Measurements from ENCODE around the gene ZNF775.
A peak's percentile ranks its signal among the peaks of the same experiment; 100 is the strongest.

Gene ZNF775

DNA sequence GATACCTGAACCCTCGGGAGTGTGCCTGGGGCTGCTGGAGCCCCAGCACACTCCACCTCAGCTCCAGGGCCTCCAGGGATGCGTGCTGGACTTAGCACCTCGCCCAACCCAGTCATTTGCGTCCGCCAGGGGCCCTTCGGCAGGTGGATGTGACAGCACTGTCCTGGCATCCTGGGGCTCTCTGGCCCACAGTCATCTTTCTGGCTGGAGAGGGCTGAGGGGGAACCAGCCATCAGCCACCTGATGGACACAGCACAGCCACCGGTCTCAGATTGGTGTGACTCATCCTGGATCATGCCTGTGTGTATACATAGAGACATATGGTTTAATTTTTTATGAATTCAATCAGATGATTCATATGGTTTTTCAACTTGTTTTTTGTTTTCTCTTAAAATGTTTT is 11.1 kb downstream of the ZNF775 start:
- Mint-ChIP-seq H3K9me3 (no peaks in the 10 kb centered on the region), H3K27ac (no peak overlapping the region), H3K4me3 (no peak overlapping the region), H3K4me1 (ENCODE audit: low read depth) (peaks cover 5% of the 10 kb centered on the region), H3K27me3 (ENCODE audit: low read depth) (no peaks in the 10 kb centered on the region), H3K36me3 (ENCODE audit: low read depth) (peaks cover 7% of the 10 kb centered on the region)

DNA sequence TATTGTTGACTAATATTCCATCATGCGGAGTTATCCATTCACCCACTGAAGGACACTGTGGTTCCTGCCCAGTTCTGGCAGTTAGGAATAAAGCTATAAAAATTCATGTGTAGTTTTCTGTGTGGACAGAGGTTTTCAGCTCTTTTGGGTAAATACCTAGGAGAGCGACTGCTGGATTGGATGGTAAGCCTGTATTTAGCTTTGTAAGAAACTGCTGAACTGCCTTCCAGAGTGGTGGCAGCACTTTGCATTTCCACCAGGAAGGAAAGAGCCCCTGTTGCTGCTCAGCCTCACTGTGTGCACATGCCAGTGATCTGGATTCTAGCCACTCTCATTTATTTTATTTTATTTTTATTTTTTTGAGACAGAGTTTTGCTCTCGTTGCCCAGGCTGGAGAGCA is 14.2 kb downstream of the ZNF775 start:
- no peaks in the 10 kb centered on the region for H3K27me3 Mint-ChIP-seq (ENCODE audit: low read depth)
- no peaks in the 10 kb centered on the region for H3K9me3 Mint-ChIP-seq
- H3K36me3 Mint-ChIP-seq (ENCODE audit: low read depth): peaks cover 12% of the 10 kb centered on the region
- no peak overlapping the region for H3K4me3 Mint-ChIP-seq
- H3K4me1 Mint-ChIP-seq (ENCODE audit: low read depth): peaks cover 5% of the 10 kb centered on the region
- H3K27ac Mint-ChIP-seq: no peak overlapping the region

DNA sequence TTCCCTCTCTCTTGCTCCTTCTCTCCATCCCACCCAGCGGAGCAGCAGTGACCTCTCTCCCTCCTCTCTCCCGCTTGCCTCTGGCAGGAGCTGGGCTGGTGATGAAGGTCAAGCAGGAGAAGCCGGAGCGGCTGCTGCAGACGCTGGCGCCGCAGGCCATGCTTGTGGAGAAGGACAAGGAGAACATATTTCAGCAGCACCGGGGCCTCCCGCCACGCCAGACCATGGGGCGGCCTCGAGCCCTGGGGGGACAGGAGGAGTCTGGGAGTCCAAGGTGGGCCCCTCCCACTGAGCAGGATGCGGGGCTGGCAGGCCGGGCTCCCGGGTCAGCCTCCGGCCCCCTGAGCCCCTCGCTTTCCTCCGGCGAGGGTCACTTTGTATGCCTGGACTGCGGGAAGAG is 17.3 kb downstream of the ZNF775 start:
- H3K27me3 Mint-ChIP-seq (ENCODE audit: low read depth): no peaks in the 10 kb centered on the region
- H3K4me3 Mint-ChIP-seq: no peak overlapping the region
- peaks cover 5% of the 10 kb centered on the region for H3K4me1 Mint-ChIP-seq (ENCODE audit: low read depth)
- no peaks in the 10 kb centered on the region for H3K9me3 Mint-ChIP-seq
- peaks cover 16% of the 10 kb centered on the region for H3K36me3 Mint-ChIP-seq (ENCODE audit: low read depth)
- no peak overlapping the region for H3K27ac Mint-ChIP-seq

DNA sequence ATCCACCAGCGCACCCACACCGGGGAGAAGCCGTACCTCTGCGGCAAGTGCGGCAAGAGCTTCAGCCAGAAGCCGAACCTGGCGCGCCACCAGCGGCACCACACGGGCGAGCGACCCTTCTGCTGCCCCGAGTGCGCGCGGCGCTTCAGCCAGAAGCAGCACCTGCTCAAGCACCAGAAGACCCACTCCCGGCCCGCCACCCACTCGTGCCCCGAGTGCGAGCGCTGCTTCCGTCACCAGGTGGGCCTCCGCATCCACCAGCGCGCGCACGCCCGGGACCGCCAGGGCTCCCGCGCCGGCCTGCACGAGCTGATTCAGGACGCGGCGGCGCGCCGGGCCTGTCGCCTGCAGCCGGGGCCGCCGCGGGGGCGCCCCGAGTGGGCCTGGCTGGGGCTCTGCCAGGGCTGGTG is 17.7 kb downstream of the ZNF775 start:
- Mint-ChIP-seq H3K9me3 (no peaks in the 10 kb centered on the region), H3K4me1 (ENCODE audit: low read depth) (peaks cover 6% of the 10 kb centered on the region), H3K27ac (no peak overlapping the region), H3K27me3 (ENCODE audit: low read depth) (no peaks in the 10 kb centered on the region), H3K36me3 (ENCODE audit: low read depth) (peaks cover 16% of the 10 kb centered on the region), H3K4me3 (no peak overlapping the region)

DNA sequence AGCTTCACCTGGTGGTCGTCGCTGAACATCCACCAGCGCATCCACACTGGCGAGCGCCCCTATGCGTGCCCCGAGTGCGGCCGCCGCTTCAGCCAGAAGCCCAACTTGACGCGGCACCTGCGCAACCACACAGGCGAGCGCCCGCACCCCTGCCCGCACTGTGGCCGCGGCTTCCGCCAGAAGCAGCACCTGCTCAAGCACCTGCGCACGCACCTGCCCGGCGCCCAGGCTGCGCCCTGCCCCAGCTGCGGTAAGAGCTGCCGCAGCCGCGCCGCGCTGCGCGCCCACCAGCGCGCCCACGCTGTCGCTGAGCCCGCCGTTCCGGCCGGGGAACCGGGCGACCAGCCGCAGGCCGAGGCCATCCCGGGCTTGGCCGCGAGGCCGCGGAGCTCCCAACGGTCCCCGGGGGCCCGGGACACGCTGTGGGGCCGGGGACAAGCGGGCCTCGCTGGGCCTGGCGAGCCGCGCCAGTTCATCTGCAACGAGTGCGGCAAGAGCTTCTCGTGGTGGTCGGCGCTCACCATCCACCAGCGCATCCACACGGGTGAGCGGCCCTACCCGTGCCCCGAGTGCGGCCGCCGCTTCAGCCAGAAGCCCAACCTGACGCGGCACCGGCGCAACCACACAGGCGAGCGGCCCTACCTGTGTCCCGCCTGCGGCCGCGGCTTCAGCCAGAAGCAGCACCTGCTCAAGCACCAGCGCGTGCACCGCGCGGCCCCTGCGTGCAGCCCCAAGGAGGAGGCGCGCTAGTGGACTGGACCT is 18.4 kb downstream of the ZNF775 start:
- Mint-ChIP-seq H3K4me1 (ENCODE audit: low read depth) (peaks cover 9% of the 10 kb centered on the region), H3K36me3 (ENCODE audit: low read depth) (peaks cover 16% of the 10 kb centered on the region), H3K27me3 (ENCODE audit: low read depth) (no peaks in the 10 kb centered on the region), H3K4me3 (no peak overlapping the region), H3K9me3 (no peaks in the 10 kb centered on the region), H3K27ac (no peak overlapping the region)

DNA sequence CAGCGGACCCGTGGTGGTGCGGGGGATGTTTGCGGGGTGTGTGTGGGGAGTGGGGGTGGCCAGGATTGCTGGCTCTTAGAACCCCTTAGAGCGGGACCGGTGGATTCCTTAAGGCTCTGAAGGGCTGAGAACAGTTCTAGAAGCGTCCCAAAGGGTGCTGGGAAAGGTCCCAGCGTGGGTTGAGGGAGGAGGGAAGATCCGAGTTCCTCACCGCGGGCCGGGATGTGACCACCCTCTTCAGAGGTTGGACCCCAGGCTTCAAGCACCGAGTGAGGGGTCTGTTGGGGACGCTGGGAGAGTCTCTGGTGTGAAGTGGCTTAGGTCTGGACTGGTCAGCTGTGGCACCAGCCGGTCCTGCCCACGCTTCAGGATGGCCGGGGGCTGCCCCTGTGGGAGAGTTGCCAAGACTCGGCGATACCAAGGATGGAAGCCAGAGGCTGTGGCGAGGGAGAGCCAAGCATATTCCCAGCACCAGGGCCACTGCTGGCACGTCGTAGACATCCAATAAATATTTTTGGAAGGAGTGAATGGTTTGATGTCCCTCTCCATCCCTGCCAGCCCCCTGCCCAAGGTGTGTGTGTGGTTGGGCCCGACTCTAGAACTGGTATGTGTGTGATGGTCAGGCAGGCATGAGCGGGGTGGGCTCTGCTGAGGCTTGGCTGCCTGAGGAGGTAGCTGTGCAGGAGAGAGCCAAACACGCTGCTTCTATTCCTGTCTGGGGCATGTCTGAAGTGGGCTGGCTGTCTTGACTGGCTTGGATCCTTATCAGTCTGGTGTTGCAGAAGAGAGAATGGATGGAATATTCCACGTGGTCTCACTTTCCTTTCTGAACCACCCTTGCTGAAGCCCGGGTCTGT is 19.2 kb downstream of the ZNF775 start:
- Mint-ChIP-seq H3K4me3 (no peak overlapping the region), H3K36me3 (ENCODE audit: low read depth) (peaks cover 12% of the 10 kb centered on the region)

DNA sequence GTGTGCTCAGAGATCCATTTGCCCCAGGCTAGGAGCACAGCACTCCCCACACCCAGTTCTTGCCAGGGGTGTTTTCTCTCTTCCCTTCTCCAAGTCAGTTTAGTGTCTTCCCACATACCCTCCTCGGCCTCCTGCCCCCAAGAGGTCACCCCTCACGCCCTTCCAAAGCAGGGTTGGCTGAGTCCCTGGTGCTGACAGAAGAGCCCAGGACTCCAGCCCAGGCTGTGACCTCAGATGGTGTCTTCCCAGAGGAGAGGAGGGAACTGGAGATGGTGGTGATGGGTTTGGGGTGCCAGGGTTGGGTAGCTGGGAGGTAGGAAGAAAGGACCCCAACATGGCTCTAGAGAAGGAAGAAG is 19.8 kb downstream of the ZNF775 start:
- H3K4me3 Mint-ChIP-seq: no peak overlapping the region
- peaks cover 12% of the 10 kb centered on the region for H3K36me3 Mint-ChIP-seq (ENCODE audit: low read depth)
- no peaks in the 10 kb centered on the region for H3K9me3 Mint-ChIP-seq
- peaks cover 6% of the 10 kb centered on the region for H3K4me1 Mint-ChIP-seq (ENCODE audit: low read depth)
- no peaks in the 10 kb centered on the region for H3K27me3 Mint-ChIP-seq (ENCODE audit: low read depth)
- no peak overlapping the region for H3K27ac Mint-ChIP-seq

More for the DNA sequence above, 19.2 kb downstream of the ZNF775 start:
- H3K27ac Mint-ChIP-seq: no peak overlapping the region
- no peaks in the 10 kb centered on the region for H3K27me3 Mint-ChIP-seq (ENCODE audit: low read depth)
- H3K9me3 Mint-ChIP-seq: no peaks in the 10 kb centered on the region
- H3K4me1 Mint-ChIP-seq (ENCODE audit: low read depth): peaks cover 6% of the 10 kb centered on the region

DNA sequence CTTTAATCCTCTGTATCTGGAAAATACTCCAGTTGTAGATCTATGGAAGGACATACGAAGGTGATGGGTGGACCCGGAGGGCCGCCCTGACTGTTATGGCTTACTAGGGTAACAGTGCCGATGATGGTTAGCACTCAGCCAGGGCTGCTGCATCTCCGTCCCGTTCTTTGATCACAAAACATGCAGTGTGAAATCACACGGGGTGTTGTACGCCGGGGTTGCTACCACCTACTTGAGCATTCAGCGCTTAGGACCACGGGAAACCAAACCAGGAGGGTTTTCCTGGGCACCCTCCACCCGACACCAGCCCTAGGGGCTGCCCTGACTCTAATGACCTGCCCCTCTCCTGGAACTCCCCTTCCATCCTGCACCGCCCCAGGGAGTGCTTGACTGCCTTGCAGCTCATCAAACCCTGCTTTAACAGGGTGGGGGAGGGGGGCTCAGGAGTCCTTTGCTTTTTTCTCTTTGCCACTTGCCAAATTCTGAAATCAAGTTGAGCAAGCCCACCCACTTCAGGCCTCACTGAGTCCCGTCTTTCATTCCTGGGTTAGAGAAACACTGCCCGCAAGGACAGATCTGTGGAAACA is 20.4 kb downstream of the ZNF775 start:
- Mint-ChIP-seq H3K9me3 (no peaks in the 10 kb centered on the region), H3K36me3 (ENCODE audit: low read depth) (peaks cover 12% of the 10 kb centered on the region), H3K4me1 (ENCODE audit: low read depth) (peaks cover 8% of the 10 kb centered on the region), H3K27ac (no peak overlapping the region), H3K4me3 (no peak overlapping the region), H3K27me3 (ENCODE audit: low read depth) (no peaks in the 10 kb centered on the region)

DNA sequence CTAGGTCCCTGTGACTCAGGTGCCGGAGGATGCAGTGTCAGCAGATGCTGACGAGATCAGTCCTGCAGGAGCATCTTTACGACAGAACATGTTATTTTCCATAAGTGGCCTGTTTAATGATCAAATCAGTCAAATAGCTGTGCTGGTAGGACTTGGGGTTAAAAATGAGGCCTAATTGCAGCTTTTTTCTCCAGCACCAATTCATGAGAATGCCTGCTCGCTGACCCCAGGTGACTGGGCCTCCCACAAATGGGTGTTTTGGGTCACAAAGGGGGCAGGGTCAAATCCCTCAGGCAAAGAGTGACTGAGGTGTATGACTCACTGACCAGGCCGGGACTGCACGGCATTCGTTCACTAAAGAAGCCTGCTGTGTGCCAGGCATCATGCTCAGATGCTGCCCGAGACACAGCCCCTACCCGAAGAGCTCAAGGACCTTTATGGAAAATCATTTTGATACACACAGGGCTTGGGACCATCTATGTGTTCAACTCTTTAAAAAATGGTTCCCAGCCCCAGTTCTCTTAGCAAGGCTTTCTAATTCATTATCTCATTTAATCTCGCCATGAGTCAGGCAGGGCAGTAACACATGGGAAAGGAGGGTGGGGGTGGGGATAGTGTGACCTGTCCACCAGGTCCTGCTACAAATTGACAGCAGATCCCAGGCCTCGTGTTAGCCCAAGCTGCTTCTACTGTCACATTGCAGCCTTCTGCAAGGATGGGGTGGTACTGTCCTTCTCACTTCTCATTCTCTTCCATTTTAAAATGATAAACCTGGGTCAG is 21.1 kb downstream of the ZNF775 start:
- H3K27ac Mint-ChIP-seq: no peak overlapping the region
- H3K27me3 Mint-ChIP-seq (ENCODE audit: low read depth): no peaks in the 10 kb centered on the region
- peaks cover 11% of the 10 kb centered on the region for H3K36me3 Mint-ChIP-seq (ENCODE audit: low read depth)
- H3K4me3 Mint-ChIP-seq: no peak overlapping the region
- H3K9me3 Mint-ChIP-seq: no peaks in the 10 kb centered on the region
- peaks cover 9% of the 10 kb centered on the region for H3K4me1 Mint-ChIP-seq (ENCODE audit: low read depth)

DNA sequence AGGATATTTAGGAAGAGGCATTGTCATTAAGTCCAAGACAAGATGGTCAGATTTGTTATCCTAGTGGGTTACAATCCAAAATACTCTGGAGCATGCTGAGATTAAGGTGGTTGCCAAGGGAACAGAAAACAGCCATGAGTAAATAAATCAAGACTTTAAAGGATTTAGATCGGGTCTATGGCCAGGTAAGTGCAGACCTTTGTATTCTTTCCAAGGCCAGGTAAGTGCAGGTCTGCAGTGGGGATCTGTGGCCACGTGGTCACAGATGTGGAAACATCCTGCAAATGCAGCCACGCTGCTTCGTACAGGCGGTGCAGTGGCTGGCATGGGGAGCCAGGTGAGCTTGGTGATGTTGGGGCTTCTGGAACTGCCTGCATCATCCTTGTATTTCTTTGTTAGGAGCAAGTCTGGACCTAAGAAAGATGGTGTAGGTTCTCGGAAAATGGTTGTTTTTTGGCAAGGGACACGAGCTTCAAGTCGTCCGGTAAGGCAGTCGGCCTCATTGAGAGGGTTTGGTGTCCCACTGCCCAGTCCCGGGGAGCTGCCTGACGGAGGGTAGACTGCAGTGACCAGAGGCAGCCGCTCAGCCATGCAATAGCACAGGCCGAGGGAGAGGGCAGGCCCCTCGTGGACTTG is 21.8 kb downstream of the ZNF775 start:
- no peaks in the 10 kb centered on the region for H3K9me3 Mint-ChIP-seq
- H3K4me1 Mint-ChIP-seq (ENCODE audit: low read depth): peaks cover 14% of the 10 kb centered on the region
- peak overlapping the region; percentile 31 for H3K27ac Mint-ChIP-seq
- H3K36me3 Mint-ChIP-seq (ENCODE audit: low read depth): peaks cover 10% of the 10 kb centered on the region
- H3K4me3 Mint-ChIP-seq: no peak overlapping the region
- H3K27me3 Mint-ChIP-seq (ENCODE audit: low read depth): no peaks in the 10 kb centered on the region

DNA sequence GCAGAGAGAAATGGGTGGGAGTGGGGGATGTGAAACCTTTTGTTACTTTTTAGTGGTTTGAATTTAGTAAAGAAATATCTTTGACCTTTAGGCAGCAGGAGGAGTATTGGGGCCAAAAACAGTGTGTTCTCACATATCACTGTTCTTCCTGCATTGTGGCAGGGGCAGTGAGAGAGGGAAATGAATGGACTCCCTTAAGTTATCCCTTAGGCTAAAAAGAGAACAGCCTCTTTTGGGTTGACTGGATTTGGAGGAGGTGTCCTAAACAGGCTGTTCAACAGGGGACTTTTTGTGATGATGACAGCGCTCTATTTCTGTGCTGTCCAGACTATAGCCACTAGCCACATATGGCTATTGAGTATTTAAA is 22.3 kb downstream of the ZNF775 start:
- no peaks in the 10 kb centered on the region for H3K9me3 Mint-ChIP-seq

DNA sequence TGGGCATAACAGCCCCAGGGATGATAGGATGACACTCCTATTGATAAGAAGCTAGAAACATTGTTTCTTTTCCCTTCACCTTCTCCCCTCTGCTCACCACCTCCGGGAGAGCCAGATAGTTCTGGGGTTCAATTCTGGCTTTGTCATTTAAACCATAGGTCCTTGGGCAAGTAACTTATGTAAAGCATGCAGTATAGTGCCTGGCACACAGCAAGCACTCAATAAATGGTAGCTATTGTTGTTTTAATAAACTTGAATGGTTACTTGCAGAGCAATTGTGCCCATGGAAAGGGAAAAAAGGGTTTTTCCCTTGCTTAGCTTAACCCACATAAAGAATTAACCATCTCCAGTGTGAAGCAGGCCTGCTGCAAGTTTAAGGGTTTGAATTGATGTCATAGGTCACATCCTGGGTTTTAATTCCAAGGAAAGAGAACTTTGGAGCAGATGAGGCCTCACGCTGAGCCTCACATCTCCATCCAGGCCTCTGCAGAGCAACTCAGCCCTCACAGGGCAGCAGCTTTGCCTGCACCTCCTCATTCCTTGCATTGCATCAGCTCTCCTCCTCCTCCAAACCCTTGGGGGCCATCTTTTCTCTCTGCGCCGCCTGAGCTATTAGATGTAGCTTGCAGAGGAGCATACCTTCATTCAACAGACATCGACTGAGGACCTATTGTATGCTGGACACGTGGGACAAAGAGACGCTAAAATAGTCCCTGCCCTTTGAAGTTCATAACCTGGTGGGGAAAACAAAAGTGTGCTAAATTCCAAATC is 22.9 kb downstream of the ZNF775 start:
- Mint-ChIP-seq H3K4me1 (ENCODE audit: low read depth) (peaks cover 23% of the 10 kb centered on the region), H3K9me3 (no peaks in the 10 kb centered on the region), H3K27me3 (ENCODE audit: low read depth) (no peaks in the 10 kb centered on the region), H3K27ac (peak overlapping the region; percentile 2), H3K36me3 (ENCODE audit: low read depth) (peaks cover 14% of the 10 kb centered on the region), H3K4me3 (peak overlapping the region; percentile 15)

More for the DNA sequence above, 22.3 kb downstream of the ZNF775 start:
- no peaks in the 10 kb centered on the region for H3K27me3 Mint-ChIP-seq (ENCODE audit: low read depth)
- peaks cover 19% of the 10 kb centered on the region for H3K4me1 Mint-ChIP-seq (ENCODE audit: low read depth)
- H3K4me3 Mint-ChIP-seq: no peak overlapping the region
- peaks cover 11% of the 10 kb centered on the region for H3K36me3 Mint-ChIP-seq (ENCODE audit: low read depth)
- peak overlapping the region; percentile 31 for H3K27ac Mint-ChIP-seq

DNA sequence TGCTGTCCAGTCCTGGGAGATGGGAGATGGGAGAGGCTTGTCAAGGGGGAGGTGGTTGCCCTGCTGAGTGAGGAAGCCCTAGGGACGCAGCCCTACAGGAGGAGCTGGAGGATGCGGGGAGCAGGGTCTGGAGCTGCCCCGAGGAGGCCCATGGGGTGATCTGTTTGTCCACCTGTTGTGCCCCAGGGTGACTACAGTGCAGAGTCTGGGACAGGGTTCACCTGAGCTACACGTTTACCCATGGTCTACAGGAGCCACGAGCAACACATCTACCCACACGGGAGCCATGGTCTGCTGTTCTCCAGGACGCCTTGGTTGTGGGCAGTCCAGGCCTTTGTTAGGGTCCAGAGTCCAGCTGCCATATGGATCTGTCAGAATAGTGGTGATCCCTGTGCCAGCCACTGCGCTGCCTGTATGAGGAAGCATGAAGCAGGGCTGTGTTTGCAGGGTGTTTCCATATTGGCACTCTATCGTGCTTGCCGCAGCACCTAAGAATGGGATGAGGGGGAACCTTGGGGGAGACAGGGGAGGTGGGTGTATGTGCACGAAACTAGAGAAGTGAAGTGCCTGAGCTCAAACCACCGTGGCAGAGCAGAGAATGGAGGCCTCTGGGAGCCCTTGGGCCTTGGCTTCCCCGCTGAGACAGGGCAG is 23.7 kb downstream of the ZNF775 start:
- peaks cover 15% of the 10 kb centered on the region for H3K36me3 Mint-ChIP-seq (ENCODE audit: low read depth)
- peak overlapping the region; percentile 2 for H3K27ac Mint-ChIP-seq
- H3K9me3 Mint-ChIP-seq: no peaks in the 10 kb centered on the region
- H3K4me1 Mint-ChIP-seq (ENCODE audit: low read depth): peaks cover 25% of the 10 kb centered on the region
- H3K4me3 Mint-ChIP-seq: peak overlapping the region; percentile 35
- H3K27me3 Mint-ChIP-seq (ENCODE audit: low read depth): no peaks in the 10 kb centered on the region
